Adipocyte (in vitro differentiated cells): Measurements from ENCODE around the gene CNDP2.

Experiments used
- DNase-seq: peaks from one replicate; pipeline ENCODE4 v3.0.0-alpha.2; 2015; ENCODE audit warnings: low read depth
- H3K27me3 ChIP-seq: replicated peaks from 2 replicates; pipeline ENCODE4 v1.7.0; 2013; ENCODE audit warnings: mild to moderate bottlenecking, low read length, moderate library complexity; ENCODE audit not compliant: control insufficient read depth, insufficient read depth
- H3K36me3 ChIP-seq: 2 replicates; pipeline ENCODE4 v1.7.0; 2013; ENCODE audit warnings: low read length, mild to moderate bottlenecking, moderate library complexity; ENCODE audit not compliant: control insufficient read depth, insufficient read depth, severe bottlenecking
- H3K4me1 ChIP-seq: 2 replicates; pipeline ENCODE4 v1.7.0; 2013; ENCODE audit warnings: mild to moderate bottlenecking, low read length, moderate library complexity; ENCODE audit not compliant: control insufficient read depth, insufficient read depth
- H3K4me3 ChIP-seq: 2 replicates; pipeline ENCODE4 v1.7.0; 2013; ENCODE audit warnings: mild to moderate bottlenecking, low read length, moderate library complexity
- H3K9ac ChIP-seq: 2 replicates; pipeline ENCODE4 v1.7.0; 2013; ENCODE audit warnings: mild to moderate bottlenecking, low read length, moderate library complexity
- H3K9me3 ChIP-seq: 2 replicates; pipeline ENCODE4 v1.7.0; 2013; ENCODE audit warnings: mild to moderate bottlenecking, low read length, moderate library complexity; ENCODE audit not compliant: control insufficient read depth

CNDP2 gene

GRCh38 chr18:74546751-74547530, 50.8 kb downstream of the CNDP2 start:
- DNase-seq, result peak; percentile 38
- H3K27me3 ChIP-seq, result no peaks in the 10 kb centered on the region
- H3K36me3 ChIP-seq, result no peaks in the 10 kb centered on the region
- H3K4me1 ChIP-seq, result peaks cover 10% of the 10 kb centered on the region
- H3K9ac ChIP-seq, result no peak overlapping the region
- H3K4me3 ChIP-seq, result peak overlapping the region; percentile 38
- H3K9me3 ChIP-seq, result peaks cover 8% of the 10 kb centered on the region

- DNase-seq, result no peak
- H3K27me3 ChIP-seq, result peaks cover 3% of the 10 kb centered on the region
- H3K9ac ChIP-seq, result no peak overlapping the region
- H3K4me3 ChIP-seq, result no peak overlapping the region
- H3K9me3 ChIP-seq, result peaks cover 8% of the 10 kb centered on the region
- no peaks in the 10 kb centered on the region for H3K36me3 ChIP-seq
- H3K4me1 ChIP-seq, result peaks cover 10% of the 10 kb centered on the region
Observed at GRCh38 chr18:74547860-74548259, 51.7 kb downstream of the CNDP2 start.

- no peak overlapping the region for H3K9ac ChIP-seq
- no peak overlapping the region for H3K4me3 ChIP-seq
- H3K9me3 ChIP-seq, result peaks cover 8% of the 10 kb centered on the region
- DNase-seq, result no peak
- H3K27me3 ChIP-seq, result peaks cover 10% of the 10 kb centered on the region
- H3K4me1 ChIP-seq, result peaks cover 10% of the 10 kb centered on the region
- no peaks in the 10 kb centered on the region for H3K36me3 ChIP-seq
Observed at GRCh38 chr18:74549591-74550104, 53.5 kb downstream of the CNDP2 start.

GRCh38 chr18:74550886-74551285, 54.7 kb downstream of the CNDP2 start:
- no peak for DNase-seq

GRCh38 chr18:74551452-74551851, 55.3 kb downstream of the CNDP2 start:
- peaks cover 8% of the 10 kb centered on the region for H3K9me3 ChIP-seq
- no peak overlapping the region for H3K9ac ChIP-seq
- H3K4me1 ChIP-seq, result peaks cover 8% of the 10 kb centered on the region
- no peak for DNase-seq
- H3K36me3 ChIP-seq, result no peaks in the 10 kb centered on the region
- peaks cover 27% of the 10 kb centered on the region for H3K27me3 ChIP-seq
- H3K4me3 ChIP-seq, result no peak overlapping the region

More at GRCh38 chr18:74550886-74551285, 54.7 kb downstream of the CNDP2 start:
- Histone ChIP-seq H3K27me3 (peaks cover 21% of the 10 kb centered on the region), H3K36me3 (no peaks in the 10 kb centered on the region), H3K9me3 (peaks cover 8% of the 10 kb centered on the region), H3K4me3 (no peak overlapping the region), H3K9ac (no peak overlapping the region), H3K4me1 (peaks cover 10% of the 10 kb centered on the region)

GRCh38 chr18:74551936-74552555, 55.9 kb downstream of the CNDP2 start:
- peaks cover 8% of the 10 kb centered on the region for H3K9me3 ChIP-seq
- H3K4me1 ChIP-seq, result peaks cover 2% of the 10 kb centered on the region
- no peaks in the 10 kb centered on the region for H3K36me3 ChIP-seq
- H3K4me3 ChIP-seq, result no peak overlapping the region
- peak; percentile 94 for DNase-seq
- H3K9ac ChIP-seq, result no peak overlapping the region
- H3K27me3 ChIP-seq, result peaks cover 29% of the 10 kb centered on the region

- Histone ChIP-seq H3K4me3 (no peak overlapping the region), H3K36me3 (no peaks in the 10 kb centered on the region), H3K4me1 (no peaks in the 10 kb centered on the region), H3K9me3 (no peaks in the 10 kb centered on the region), H3K9ac (no peak overlapping the region), H3K27me3 (peaks cover 43% of the 10 kb centered on the region)
- no peak for DNase-seq
Observed at GRCh38 chr18:74556126-74556525, 60.0 kb downstream of the CNDP2 start.

- Histone ChIP-seq H3K4me1 (no peaks in the 10 kb centered on the region), H3K9ac (no peak overlapping the region)
Observed at GRCh38 chr18:74558096-74558495, 61.9 kb downstream of the CNDP2 start.

GRCh38 chr18:74562131-74562730, 66.1 kb downstream of the CNDP2 start:
- no peaks in the 10 kb centered on the region for H3K9me3 ChIP-seq
- no peak for DNase-seq
- H3K27me3 ChIP-seq, result peaks cover 20% of the 10 kb centered on the region
- no peaks in the 10 kb centered on the region for H3K4me1 ChIP-seq
- H3K4me3 ChIP-seq, result no peak overlapping the region
- no peaks in the 10 kb centered on the region for H3K36me3 ChIP-seq
- H3K9ac ChIP-seq, result no peak overlapping the region

More at GRCh38 chr18:74558096-74558495, 61.9 kb downstream of the CNDP2 start:
- Histone ChIP-seq H3K9me3 (no peaks in the 10 kb centered on the region), H3K4me3 (no peak overlapping the region), H3K36me3 (no peaks in the 10 kb centered on the region), H3K27me3 (peaks cover 40% of the 10 kb centered on the region)
- no peak for DNase-seq

GRCh38 chr18:74562775-74563174, 66.6 kb downstream of the CNDP2 start:
- no peak overlapping the region for H3K9ac ChIP-seq
- no peak overlapping the region for H3K4me3 ChIP-seq
- no peaks in the 10 kb centered on the region for H3K4me1 ChIP-seq
- H3K36me3 ChIP-seq, result no peaks in the 10 kb centered on the region
- H3K27me3 ChIP-seq, result peaks cover 20% of the 10 kb centered on the region
- no peak for DNase-seq
- no peaks in the 10 kb centered on the region for H3K9me3 ChIP-seq

- Histone ChIP-seq H3K4me1 (no peaks in the 10 kb centered on the region), H3K36me3 (no peaks in the 10 kb centered on the region), H3K9ac (no peak overlapping the region), H3K9me3 (no peaks in the 10 kb centered on the region), H3K4me3 (no peak overlapping the region), H3K27me3 (peaks cover 19% of the 10 kb centered on the region)
- no peak for DNase-seq
Observed at GRCh38 chr18:74563999-74564398, 67.8 kb downstream of the CNDP2 start.
